ENCODE results near the gene NACC2.

Gene NACC2

GRCh38 chr9:136006169-136006568, 88.9 kb downstream of the NACC2 start:
- no peak for DNase-seq (ENCODE audit: low read depth)
- no peak for TF ChIP-seq CTCF (IDR thresholded peaks at IDR 0.05; ENCODE audit: insufficient read depth, low read depth, low read length, missing control alignments)
- no peak overlapping the region for H3K4me3 ChIP-seq (ENCODE audit: low read length)

DNA sequence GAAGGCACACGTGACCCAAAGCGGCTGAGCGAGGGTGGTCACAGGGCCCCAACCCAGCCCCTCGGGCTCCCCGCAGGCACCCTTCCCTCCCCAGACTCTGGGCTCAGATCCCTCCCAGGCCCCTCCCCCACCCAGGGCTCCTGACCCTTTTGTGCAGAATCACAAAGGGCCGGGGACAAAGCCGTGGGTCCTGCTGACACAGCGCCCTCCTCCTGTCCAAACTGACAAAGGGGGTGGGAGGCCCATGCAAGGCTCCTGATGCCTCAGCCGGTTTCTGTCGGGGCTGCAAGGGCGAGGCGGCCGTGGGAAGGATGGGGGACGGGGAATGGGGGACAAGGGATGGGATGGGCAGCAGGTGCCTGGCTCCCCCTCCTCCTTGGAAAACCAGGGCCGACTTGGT, 90.4 kb downstream of the NACC2 start:
- no peak for DNase-seq (ENCODE audit: low read depth)
- no peak for TF ChIP-seq CTCF (IDR thresholded peaks at IDR 0.05; ENCODE audit: insufficient read depth, low read depth, low read length, missing control alignments)
- no peak overlapping the region for H3K4me3 ChIP-seq (ENCODE audit: low read length)

GRCh38 chr9:136004219-136004618, 90.9 kb downstream of the NACC2 start:
- TF ChIP-seq CTCF (IDR thresholded peaks at IDR 0.05; ENCODE audit: insufficient read depth, low read depth, low read length, missing control alignments): no peak
- no peak for DNase-seq (ENCODE audit: low read depth)

DNA sequence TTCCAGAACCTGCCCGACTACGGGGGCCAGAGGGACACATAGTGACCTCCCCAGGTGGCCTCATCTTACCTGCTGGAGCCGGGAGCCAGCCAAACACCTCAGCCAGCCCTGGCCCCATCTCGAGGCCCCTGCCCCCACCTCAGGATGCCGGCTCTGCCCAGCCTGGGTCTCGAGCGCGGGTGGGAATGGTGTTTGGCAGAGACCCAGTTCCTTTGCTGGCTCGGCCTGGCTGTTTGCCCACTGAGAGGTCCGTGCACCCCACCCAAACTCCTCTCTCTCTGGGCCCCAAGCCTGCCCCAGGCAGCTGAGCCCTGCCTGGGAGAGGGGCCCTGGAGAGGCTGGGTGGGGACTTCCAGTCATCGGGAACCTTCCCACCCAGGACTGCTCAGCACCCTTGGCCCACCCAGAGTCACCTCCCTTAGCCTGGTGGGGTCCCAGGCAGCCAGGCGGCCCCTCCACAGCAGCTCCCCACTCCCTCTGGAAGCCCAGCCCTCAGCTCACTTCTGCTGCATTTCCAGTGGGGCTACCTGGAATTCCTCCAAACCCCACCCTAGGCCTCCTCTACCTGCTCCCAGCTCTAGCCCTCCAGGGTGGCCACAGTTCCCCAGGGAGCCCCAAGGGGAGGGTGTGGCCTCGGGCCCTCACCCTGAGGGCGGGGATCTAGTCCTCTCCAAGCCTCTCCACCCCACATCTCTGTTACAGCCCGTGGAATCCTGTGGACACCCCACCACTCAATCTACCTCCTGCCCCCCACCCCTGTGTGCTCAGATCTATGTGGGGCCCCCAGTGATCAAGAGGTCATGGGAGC, 91.5 kb downstream of the NACC2 start:
- H3K4me3 ChIP-seq (ENCODE audit: low read length): no peak overlapping the region

More at GRCh38 chr9:136004219-136004618, 90.9 kb downstream of the NACC2 start:
- H3K4me3 ChIP-seq (ENCODE audit: low read length): no peak overlapping the region

GRCh38 chr9:136002881-136003280, 92.2 kb downstream of the NACC2 start:
- DNase-seq (ENCODE audit: low read depth): no peak
- TF ChIP-seq CTCF (IDR thresholded peaks at IDR 0.05; ENCODE audit: insufficient read depth, low read depth, low read length, missing control alignments): no peak
- H3K4me3 ChIP-seq (ENCODE audit: low read length): no peak overlapping the region

More for the DNA sequence above, 91.5 kb downstream of the NACC2 start:
- no peak for TF ChIP-seq CTCF (IDR thresholded peaks at IDR 0.05; ENCODE audit: insufficient read depth, low read depth, low read length, missing control alignments)
- DNase-seq (ENCODE audit: low read depth): no peak

DNA sequence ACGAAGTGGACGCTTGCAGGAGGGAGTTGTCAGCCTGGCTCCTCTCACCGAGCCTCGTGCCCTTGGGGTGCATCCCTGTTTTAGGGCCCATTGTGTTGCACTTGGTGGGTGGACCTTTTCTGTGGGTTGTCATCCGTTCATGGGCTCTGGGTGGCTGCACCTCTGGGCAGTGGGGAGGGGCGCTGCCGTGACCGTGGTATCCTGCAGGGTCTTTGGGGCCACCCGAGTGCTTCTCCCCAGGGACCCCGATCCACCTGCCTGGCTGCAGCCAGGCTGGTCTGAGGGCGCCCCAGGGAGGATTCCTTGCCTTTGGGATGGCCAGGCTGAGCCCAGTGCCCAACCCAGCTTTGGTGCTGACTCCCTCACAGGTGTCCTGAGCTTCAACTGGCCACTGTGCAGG, 92.9 kb downstream of the NACC2 start:
- no peak for DNase-seq (ENCODE audit: low read depth)
- no peak overlapping the region for H3K4me3 ChIP-seq (ENCODE audit: low read length)
- no peak for TF ChIP-seq CTCF (IDR thresholded peaks at IDR 0.05; ENCODE audit: insufficient read depth, low read depth, low read length, missing control alignments)

GRCh38 chr9:136001231-136001630, 93.9 kb downstream of the NACC2 start:
- no peak overlapping the region for H3K4me3 ChIP-seq (ENCODE audit: low read length)
- TF ChIP-seq CTCF (IDR thresholded peaks at IDR 0.05; ENCODE audit: insufficient read depth, low read depth, low read length, missing control alignments): no peak
- no peak for DNase-seq (ENCODE audit: low read depth)
